Activated CD4-positive, alpha-beta memory T cell treated with anti-CD3 and anti-CD28 coated beads, Interleukin-2, amount 10 ng/mL, durations not matched to agents 7 days and 5 days (primary cell): ENCODE results near the gene ANXA2. TPM values are rescaled to one million over a fixed set of nuclear protein-coding genes. Genes with fewer than 3 reads are reported as not detected.
"Not testable (repeated sequence)": the region's sequence is repeated elsewhere in the genome, so short reads cannot be mapped to it uniquely, and the experiment has no call there.

ENCODE experiments used
- CTCF ChIA-PET: fragments of 350-600 bp; sonication (Branson Sonifier 250); formaldehyde crosslinking; loops from one replicate; lab custom pipeline; 2021; ENCODE audit warnings: antibody characterized with exemption, inconsistent platforms; lab: Charles Lee
- POLR2A ChIA-PET: fragments of 350-600 bp; sonication (Branson Sonifier 250); formaldehyde crosslinking; loops from one replicate; lab custom pipeline; 2021; ENCODE audit warnings: antibody characterized with exemption; lab: Charles Lee
- DNase-seq: peaks from one replicate; pipeline ENCODE4 v3.0.0-alpha.2; 2020
- H3K27ac Mint-ChIP-seq: one replicate; pipeline ENCODE4 v1.8.0; 2021; ENCODE audit warnings: mild to moderate bottlenecking, mixed read lengths
- H3K27me3 Mint-ChIP-seq: one replicate; pipeline ENCODE4 v1.8.0; 2021; ENCODE audit warnings: mixed read lengths
- H3K36me3 Mint-ChIP-seq: one replicate; pipeline ENCODE4 v1.8.0; 2021; ENCODE audit warnings: low read depth, mixed read lengths
- H3K4me1 Mint-ChIP-seq: one replicate; pipeline ENCODE4 v1.8.0; 2021; ENCODE audit warnings: mixed read lengths
- H3K4me3 Mint-ChIP-seq: one replicate; pipeline ENCODE4 v1.8.0; 2021; ENCODE audit warnings: mild to moderate bottlenecking, mixed read lengths
- H3K9me3 Mint-ChIP-seq: one replicate; pipeline ENCODE4 v1.8.0; 2021; ENCODE audit warnings: mixed read lengths
- total RNA-seq, 2 experiments: library from RNA; stranded (reverse); gene quantifications; one replicate each; pipeline ENCODE4 v1.2.3, GENCODE V29; 2021

ANXA2 gene
- total RNA-seq, 2 experiments from 2014 or later: 558 to 566 TPM

GRCh38 chr15:60421544-60421943, 23.8 kb upstream of the ANXA2 start:
- no peak for DNase-seq
- H3K27me3 Mint-ChIP-seq: no peaks in the 10 kb centered on the region
- no peak overlapping the region for H3K4me3 Mint-ChIP-seq
- H3K36me3 Mint-ChIP-seq: peaks cover 27% of the 10 kb centered on the region
- ChIA-PET POLR2A (interaction anchor here (1.3 kb wide), 1 partner anchor 16 kb away, joined by 3 read pairs; no protein-coding TSS in a partner anchor), CTCF (no interaction called here)
- H3K27ac Mint-ChIP-seq: no peak overlapping the region
- H3K9me3 Mint-ChIP-seq: no peaks in the 10 kb centered on the region
- peaks cover 10% of the 10 kb centered on the region for H3K4me1 Mint-ChIP-seq

- Mint-ChIP-seq H3K36me3 (peaks cover 27% of the 10 kb centered on the region), H3K27me3 (no peaks in the 10 kb centered on the region), H3K27ac (no peak overlapping the region), H3K4me1 (peaks cover 10% of the 10 kb centered on the region), H3K9me3 (no peaks in the 10 kb centered on the region), H3K4me3 (no peak overlapping the region)
- DNase-seq: no peak
- CTCF ChIA-PET: interaction anchor here (1.2 kb wide), 1 partner anchor 11 kb away, joined by 5 read pairs; no protein-coding TSS in a partner anchor
- POLR2A ChIA-PET: no interaction called here
Observed at GRCh38 chr15:60420203-60420716, 22.5 kb upstream of the ANXA2 start.

GRCh38 chr15:60419753-60420152, 22.0 kb upstream of the ANXA2 start:
- ChIA-PET CTCF (interaction anchor here (1.2 kb wide), 1 partner anchor 10 kb away, joined by 5 read pairs; no protein-coding TSS in a partner anchor), POLR2A (no interaction called here)

GRCh38 chr15:60418096-60418495, 20.3 kb upstream of the ANXA2 start:
- H3K4me1 Mint-ChIP-seq: no peaks in the 10 kb centered on the region
- POLR2A ChIA-PET: interaction anchor here (0.7 to 1.7 kb wide), 2 partner anchors 9 to 20 kb away, joined by 3 to 10 read pairs; partner anchors contain the start of gene ANXA2
- no peaks in the 10 kb centered on the region for H3K9me3 Mint-ChIP-seq
- no peak overlapping the region for H3K4me3 Mint-ChIP-seq
- CTCF ChIA-PET: interaction anchor here (0.6 kb wide), 1 partner anchor 420 kb away, joined by 4 read pairs; no protein-coding TSS in a partner anchor
- H3K36me3 Mint-ChIP-seq: peaks cover 17% of the 10 kb centered on the region
- H3K27me3 Mint-ChIP-seq: no peaks in the 10 kb centered on the region
- no peak overlapping the region for H3K27ac Mint-ChIP-seq
- DNase-seq: no peak

More at GRCh38 chr15:60419753-60420152, 22.0 kb upstream of the ANXA2 start:
- Mint-ChIP-seq H3K4me1 (peaks cover 10% of the 10 kb centered on the region), H3K27ac (no peak overlapping the region), H3K27me3 (no peaks in the 10 kb centered on the region), H3K4me3 (no peak overlapping the region), H3K9me3 (no peaks in the 10 kb centered on the region), H3K36me3 (peaks cover 27% of the 10 kb centered on the region)
- no peak for DNase-seq

GRCh38 chr15:60417112-60417511, 19.3 kb upstream of the ANXA2 start:
- Mint-ChIP-seq H3K4me1 (no peaks in the 10 kb centered on the region), H3K27me3 (no peaks in the 10 kb centered on the region), H3K36me3 (peaks cover 13% of the 10 kb centered on the region), H3K9me3 (no peaks in the 10 kb centered on the region), H3K27ac (no peak overlapping the region), H3K4me3 (no peak overlapping the region)
- DNase-seq: no peak
- ChIA-PET CTCF (no interaction called here), POLR2A (interaction anchor here (1.7 kb wide), 1 partner anchor 19 kb away, joined by 10 read pairs; the partner anchor contains the start of gene ANXA2)

- H3K4me1 Mint-ChIP-seq: no peaks in the 10 kb centered on the region
- POLR2A ChIA-PET: no interaction called here
- H3K27ac Mint-ChIP-seq: no peak overlapping the region
- no peaks in the 10 kb centered on the region for H3K9me3 Mint-ChIP-seq
- CTCF ChIA-PET: no interaction called here
- no peak for DNase-seq
- no peak overlapping the region for H3K4me3 Mint-ChIP-seq
- H3K27me3 Mint-ChIP-seq: no peaks in the 10 kb centered on the region
- peaks cover 13% of the 10 kb centered on the region for H3K36me3 Mint-ChIP-seq
Observed at GRCh38 chr15:60416484-60416883, 18.7 kb upstream of the ANXA2 start.

- Mint-ChIP-seq H3K27me3 (no peaks in the 10 kb centered on the region), H3K27ac (no peak overlapping the region), H3K9me3 (no peaks in the 10 kb centered on the region), H3K36me3 (peaks cover 2% of the 10 kb centered on the region), H3K4me3 (no peak overlapping the region), H3K4me1 (peaks cover 9% of the 10 kb centered on the region)
- POLR2A ChIA-PET: interaction anchor here (1.0 kb wide), 1 partner anchor 13 kb away, joined by 3 read pairs; no protein-coding TSS in a partner anchor
- CTCF ChIA-PET: no interaction called here
- no peak for DNase-seq
Observed at GRCh38 chr15:60414016-60414682, 16.4 kb upstream of the ANXA2 start.

GRCh38 chr15:60413231-60413824, 15.5 kb upstream of the ANXA2 start:
- no peak for DNase-seq
- peaks cover 6% of the 10 kb centered on the region for H3K36me3 Mint-ChIP-seq
- no peaks in the 10 kb centered on the region for H3K27me3 Mint-ChIP-seq
- POLR2A ChIA-PET: interaction anchor here (1.0 kb wide), 1 partner anchor 13 kb away, joined by 3 read pairs; no protein-coding TSS in a partner anchor
- H3K27ac Mint-ChIP-seq: no peak overlapping the region
- CTCF ChIA-PET: no interaction called here
- peaks cover 16% of the 10 kb centered on the region for H3K4me1 Mint-ChIP-seq
- no peaks in the 10 kb centered on the region for H3K9me3 Mint-ChIP-seq
- H3K4me3 Mint-ChIP-seq: no peak overlapping the region

GRCh38 chr15:60412807-60413206, 15.0 kb upstream of the ANXA2 start:
- H3K4me3 Mint-ChIP-seq, H3K27me3 Mint-ChIP-seq, DNase-seq, POLR2A ChIA-PET, CTCF ChIA-PET, H3K36me3 Mint-ChIP-seq, H3K9me3 Mint-ChIP-seq, H3K27ac Mint-ChIP-seq: not testable (repeated sequence)
- H3K4me1 Mint-ChIP-seq: peaks cover 21% of the 10 kb centered on the region

GRCh38 chr15:60411774-60412425, 14.1 kb upstream of the ANXA2 start:
- Mint-ChIP-seq H3K4me3 (no peak overlapping the region), H3K4me1 (peaks cover 28% of the 10 kb centered on the region), H3K36me3 (peaks cover 6% of the 10 kb centered on the region), H3K27ac (no peak overlapping the region), H3K27me3 (no peaks in the 10 kb centered on the region), H3K9me3 (no peaks in the 10 kb centered on the region)
- POLR2A ChIA-PET: interaction anchor here (0.8 to 4.0 kb wide), 3 partner anchors 13 to 68 kb away, joined by 3 to 43 read pairs (median 3); partner anchors contain the start of gene ANXA2
- CTCF ChIA-PET: no interaction called here
- DNase-seq: no peak

- not testable (repeated sequence) for H3K4me3 Mint-ChIP-seq, H3K36me3 Mint-ChIP-seq, DNase-seq, H3K27me3 Mint-ChIP-seq, H3K9me3 Mint-ChIP-seq
- CTCF ChIA-PET: interaction anchor here (0.7 to 1.5 kb wide), 2 partner anchors 10 to 275 kb away, joined by 4 to 5 read pairs; no protein-coding TSS in a partner anchor
- peaks cover 34% of the 10 kb centered on the region for H3K4me1 Mint-ChIP-seq
- H3K27ac Mint-ChIP-seq: peak overlapping the region; percentile 10
- POLR2A ChIA-PET: interaction anchor here (1.4 to 4.0 kb wide), 4 partner anchors 11 to 69 kb away, joined by 5 to 43 read pairs (median 6); partner anchors contain the start of genes ANXA2 and ICE2
Observed at GRCh38 chr15:60410350-60410749, 12.6 kb upstream of the ANXA2 start.

- H3K27ac Mint-ChIP-seq: peak overlapping the region; percentile 82
- peaks cover 34% of the 10 kb centered on the region for H3K4me1 Mint-ChIP-seq
- ChIA-PET POLR2A (interaction anchor here (0.6 to 4.0 kb wide), 8 partner anchors 9 to 182 kb away, joined by 3 to 43 read pairs (median 3); partner anchors contain the start of genes ANXA2 and ICE2), CTCF (interaction anchor here (1.5 kb wide), 2 partner anchors 12 to 49 kb away, joined by 3 to 5 read pairs; no protein-coding TSS in a partner anchor)
- H3K27me3 Mint-ChIP-seq: no peaks in the 10 kb centered on the region
- H3K4me3 Mint-ChIP-seq: no peak overlapping the region
- DNase-seq: no peak
- no peaks in the 10 kb centered on the region for H3K9me3 Mint-ChIP-seq
- peaks cover 6% of the 10 kb centered on the region for H3K36me3 Mint-ChIP-seq
Observed at GRCh38 chr15:60408463-60408981, 10.7 kb upstream of the ANXA2 start.
